GM19035 (cell line): Measurements from ENCODE around the gene PTPRD.

Experiments
- ATAC-seq: cut with Tn5 transposase; IDR thresholded peaks from one replicate; pipeline ENCODE4 v1.9.1; 2021; ENCODE audit not compliant: unreplicated experiment

Gene PTPRD

GRCh38 chr9:8572209-8572608, 2040.6 kb downstream of the PTPRD start:
- ATAC-seq, result no peak

GRCh38 chr9:8571643-8572042, 2041.2 kb downstream of the PTPRD start:
- no peak for ATAC-seq

- ATAC-seq, result no peak
Observed at GRCh38 chr9:8570776-8571175, 2042.0 kb downstream of the PTPRD start.

- ATAC-seq, result no peak
Observed at GRCh38 chr9:8569823-8570222, 2043.0 kb downstream of the PTPRD start.

GRCh38 chr9:8567963-8568579, 2044.7 kb downstream of the PTPRD start:
- ATAC-seq, result no peak

GRCh38 chr9:8564960-8565359, 2047.8 kb downstream of the PTPRD start:
- no peak for ATAC-seq

- no peak for ATAC-seq
Observed at GRCh38 chr9:8560560-8561525, 2052.0 kb downstream of the PTPRD start.

- ATAC-seq, result no peak
Observed at GRCh38 chr9:8558176-8558575, 2054.6 kb downstream of the PTPRD start.

GRCh38 chr9:8555762-8556500, 2056.9 kb downstream of the PTPRD start:
- no peak for ATAC-seq

- no peak for ATAC-seq
Observed at GRCh38 chr9:8553444-8553843, 2059.4 kb downstream of the PTPRD start.

- ATAC-seq, result no peak
Observed at GRCh38 chr9:8552732-8553131, 2060.1 kb downstream of the PTPRD start.

GRCh38 chr9:8549214-8549613, 2063.6 kb downstream of the PTPRD start:
- no peak for ATAC-seq

GRCh38 chr9:8543219-8543618, 2069.6 kb downstream of the PTPRD start:
- ATAC-seq, result no peak

- ATAC-seq, result no peak
Observed at GRCh38 chr9:8542537-8542936, 2070.3 kb downstream of the PTPRD start.

GRCh38 chr9:8539681-8540197, 2073.1 kb downstream of the PTPRD start:
- ATAC-seq, result no peak

GRCh38 chr9:8536845-8537244, 2076.0 kb downstream of the PTPRD start:
- no peak for ATAC-seq

- ATAC-seq, result no peak
Observed at GRCh38 chr9:8534828-8535227, 2078.0 kb downstream of the PTPRD start.

- no peak for ATAC-seq
Observed at GRCh38 chr9:8533681-8534080, 2079.1 kb downstream of the PTPRD start.

- ATAC-seq, result no peak
Observed at GRCh38 chr9:8531826-8532415, 2080.9 kb downstream of the PTPRD start.

GRCh38 chr9:8521112-8521511, 2091.7 kb downstream of the PTPRD start:
- no peak for ATAC-seq

GRCh38 chr9:8515748-8516147, 2097.1 kb downstream of the PTPRD start:
- no peak for ATAC-seq
